GDM1 (cell line): ENCODE results near the gene WSB2.
A peak's percentile ranks its signal among the peaks of the same experiment; 100 is the strongest.
"Not testable (repeated sequence)": the region's sequence is repeated elsewhere in the genome, so short reads cannot be mapped to it uniquely, and the experiment has no call there.

Experiments used
- DNase-seq: peaks from one replicate; lab custom pipeline; 2025; lab: John Stamatoyannopoulos, UW

WSB2 gene

GRCh38 chr12:118061011-118061872, at the start of gene WSB2:
Gene WSB2 (minus strand): TSS chr12:118061179. CDS start chr12:118061048, 131 bp downstream.
- no peak for DNase-seq

GRCh38 chr12:118109088-118109487, 48.1 kb upstream of the WSB2 start:
- DNase-seq = no peak

GRCh38 chr12:118107694-118108093, 46.7 kb upstream of the WSB2 start:
- no peak for DNase-seq

- no peak for DNase-seq
Observed at GRCh38 chr12:118107011-118107410, 46.0 kb upstream of the WSB2 start.

- DNase-seq = peak; percentile 57
Observed at GRCh38 chr12:118103601-118104382, 42.8 kb upstream of the WSB2 start, which contains the start of gene VSIG10. Gene VSIG10 (minus strand): TSS chr12:118104011. CDS start chr12:118103671, 340 bp downstream.

- DNase-seq = no peak
Observed at GRCh38 chr12:118103201-118103600, 42.2 kb upstream of the WSB2 start.

- DNase-seq = no peak
Observed at GRCh38 chr12:118102609-118103008, 41.6 kb upstream of the WSB2 start.

- DNase-seq = no peak
Observed at GRCh38 chr12:118102070-118102469, 41.1 kb upstream of the WSB2 start.

GRCh38 chr12:118101051-118101450, 40.1 kb upstream of the WSB2 start:
- DNase-seq = no peak

GRCh38 chr12:118098911-118099671, 38.1 kb upstream of the WSB2 start:
- no peak for DNase-seq

- no peak for DNase-seq
Observed at GRCh38 chr12:118098401-118098800, 37.4 kb upstream of the WSB2 start.

- DNase-seq = no peak
Observed at GRCh38 chr12:118094039-118094438, 33.1 kb upstream of the WSB2 start.

- no peak for DNase-seq
Observed at GRCh38 chr12:118089782-118090181, 28.8 kb upstream of the WSB2 start.

- DNase-seq = no peak
Observed at GRCh38 chr12:118082161-118082560, 21.2 kb upstream of the WSB2 start.

- not testable (repeated sequence) for DNase-seq
Observed at GRCh38 chr12:118081521-118081920, 20.5 kb upstream of the WSB2 start.

GRCh38 chr12:118073768-118074167, 12.8 kb upstream of the WSB2 start:
- no peak for DNase-seq

GRCh38 chr12:118070650-118071049, 9.7 kb upstream of the WSB2 start:
- no peak for DNase-seq

- DNase-seq = no peak
Observed at GRCh38 chr12:118068445-118068844, 7.5 kb upstream of the WSB2 start.

GRCh38 chr12:118065380-118065779, 4.4 kb upstream of the WSB2 start:
- DNase-seq = no peak

GRCh38 chr12:118064608-118065007, 3.6 kb upstream of the WSB2 start:
- DNase-seq = no peak

- no peak for DNase-seq
Observed at GRCh38 chr12:118063576-118064391, 2.8 kb upstream of the WSB2 start.
